H1 (cell line): Measurements from ENCODE around the gene NELL1. TPM values are rescaled to one million over a fixed set of nuclear protein-coding genes. Genes with fewer than 3 reads are reported as not detected.

Experiments used
- CTCF ChIA-PET: fragments of 300-600 bp; sonication (Branson Sonifier 250); formaldehyde crosslinking; loops from one replicate; lab custom pipeline; 2021; ENCODE audit not compliant: partially characterized antibody; lab: Charles Lee
- POLR2A ChIA-PET: fragments of 300-600 bp; sonication (Branson Sonifier 250); formaldehyde crosslinking; loops from one replicate; lab custom pipeline; 2021; ENCODE audit warnings: inconsistent platforms; ENCODE audit not compliant: partially characterized antibody; lab: Charles Lee
- DNase-seq, 2 experiments: peaks; one replicate each; pipeline versions ENCODE4 v3.0.0 to v3.0.0-alpha.2; 2010 to 2022; ENCODE audit warnings: low spot score in 2 of 2, low read depth in 1 of 2, mixed read lengths in 1 of 2
- FAIRE-seq: peaks from 2 replicates; lab custom pipeline; 2011; peaks lifted over from hg19 to GRCh38; lab: Jason Lieb, UNC
- H2AFZ ChIP-seq: 2 replicates; pipeline ENCODE4 v1.8.1; 2012; ENCODE audit warnings: low read length, inconsistent platforms
- H2AK5ac ChIP-seq: 2 replicates; pipeline ENCODE4 v1.6.1; 2013; ENCODE audit warnings: low read depth, low read length
- H2BK120ac ChIP-seq: replicated peaks from 2 replicates; pipeline ENCODE3; 2013; ENCODE audit warnings: low read depth, low read length, inconsistent platforms
- H2BK12ac ChIP-seq: 2 replicates; pipeline ENCODE4 v1.6.1; 2013; ENCODE audit warnings: low read depth, low read length
- H2BK15ac ChIP-seq: 2 replicates; pipeline ENCODE4 v1.6.1; 2013; ENCODE audit warnings: low read length
- H2BK20ac ChIP-seq: 2 replicates; pipeline ENCODE4 v1.6.1; 2013; ENCODE audit warnings: low read length
- H2BK5ac ChIP-seq: 2 replicates; pipeline ENCODE4 v1.6.1; 2013; ENCODE audit warnings: low read depth, low read length
- H3K14ac ChIP-seq: 2 replicates; pipeline ENCODE4 v1.6.1; 2013; ENCODE audit warnings: inconsistent platforms; ENCODE audit not compliant: insufficient read length
- H3K18ac ChIP-seq: 2 replicates; pipeline ENCODE4 v1.6.1; 2013; ENCODE audit warnings: low read length; ENCODE audit errors: extremely low read depth
- H3K23ac ChIP-seq: 2 replicates; pipeline ENCODE4 v1.6.1; 2013; ENCODE audit warnings: inconsistent platforms; ENCODE audit not compliant: insufficient read length
- H3K23me2 ChIP-seq: 2 replicates; pipeline ENCODE4 v1.6.1; 2013; ENCODE audit warnings: low read depth, low read length
- H3K27ac ChIP-seq: 2 replicates; pipeline ENCODE4 v1.6.1; 2011; ENCODE audit warnings: low read depth, low read length, inconsistent platforms
- H3K27me3 ChIP-seq, 4 experiments: replicated peaks in 1 of 4; 1 replicate in 1 of 4; 2 replicates in 3 of 4; pipeline versions ENCODE4 v1.6.1 to v1.8.1; 2011 to 2013; ENCODE audit warnings: low read length in 3 of 4, mild to moderate bottlenecking in 3 of 4, inconsistent platforms in 2 of 4, mixed read lengths in 2 of 4, moderate library complexity in 1 of 4; ENCODE audit not compliant: control insufficient read depth in 3 of 4, insufficient read depth in 3 of 4; ENCODE audit errors: extremely low read depth in 1 of 4
- H3K36me3 ChIP-seq, 4 experiments: 2 replicates each; pipeline versions ENCODE4 v1.6.1 to v1.8.1; 2011 to 2013; ENCODE audit warnings: mild to moderate bottlenecking in 4 of 4, low read length in 3 of 4, moderate library complexity in 2 of 4, control low read depth in 1 of 4, inconsistent platforms in 1 of 4; ENCODE audit not compliant: insufficient read depth in 4 of 4, control insufficient read depth in 2 of 4
- H3K4ac ChIP-seq: replicated peaks from 2 replicates; pipeline ENCODE3; 2013; ENCODE audit warnings: low read length, low read depth, mixed read lengths, inconsistent platforms; ENCODE audit not compliant: insufficient read length
- H3K4me1 ChIP-seq, 4 experiments: replicated peaks in 1 of 4; 1 replicate in 1 of 4; 2 replicates in 3 of 4; pipeline versions ENCODE4 v1.6.1 to v1.8.1; 2011 to 2013; ENCODE audit warnings: low read length in 3 of 4, inconsistent platforms in 2 of 4, mixed read lengths in 1 of 4; ENCODE audit not compliant: insufficient read depth in 4 of 4, control insufficient read depth in 3 of 4
- H3K4me2 ChIP-seq, 2 experiments: 2 replicates each; pipeline versions ENCODE4 v1.6.1 to v1.8.1; 2011 to 2013; ENCODE audit warnings: low read depth in 2 of 2, low read length in 2 of 2, control low read depth in 1 of 2, inconsistent platforms in 1 of 2, mild to moderate bottlenecking in 1 of 2; ENCODE audit not compliant: insufficient read depth in 1 of 2
- H3K4me3 ChIP-seq, 4 experiments: fragments of 200-600, 300-600 bp in 1 of 4; sonication (generic), shearing (Covaris generic), sonication (Bioruptor Twin) in 1 of 4; 2 replicates each; pipeline versions ENCODE4 v1.5.1 to v1.8.1; 2011 to 2016; ENCODE audit warnings: low read length in 4 of 4, low read depth in 3 of 4, control low read depth in 2 of 4, inconsistent platforms in 2 of 4, mild to moderate bottlenecking in 2 of 4, mixed read lengths in 1 of 4, moderate library complexity in 1 of 4; ENCODE audit not compliant: insufficient read depth in 2 of 4; ENCODE audit errors: extremely low read depth in 1 of 4
- H3K56ac ChIP-seq: replicated peaks from 2 replicates; pipeline ENCODE3; 2013; ENCODE audit warnings: low read depth, mild to moderate bottlenecking, mixed read lengths, low read length, inconsistent platforms; ENCODE audit not compliant: insufficient read length
- H3K79me1 ChIP-seq: 2 replicates; pipeline ENCODE4 v1.6.1; 2013; ENCODE audit warnings: low read depth, low read length, control low read depth
- H3K79me2 ChIP-seq, 2 experiments: 2 replicates each; pipeline versions ENCODE4 v1.6.1 to v1.8.1; 2012 to 2013; ENCODE audit warnings: low read length in 2 of 2, mild to moderate bottlenecking in 2 of 2, inconsistent platforms in 1 of 2; ENCODE audit not compliant: insufficient read depth in 2 of 2, control insufficient read depth in 1 of 2
- H3K9ac ChIP-seq, 4 experiments: replicated peaks in 1 of 4; 1 replicate in 1 of 4; 2 replicates in 3 of 4; pipeline versions ENCODE4 v1.6.1 to v1.8.1; 2011 to 2013; ENCODE audit warnings: low read depth in 3 of 4, low read length in 3 of 4, control low read depth in 2 of 4, mild to moderate bottlenecking in 2 of 4, moderate library complexity in 2 of 4, inconsistent platforms in 1 of 4; ENCODE audit errors: extremely low read depth in 1 of 4
- H3K9me3 ChIP-seq, 2 experiments: 2 replicates each; pipeline versions ENCODE4 v1.6.1 to v1.8.1; 2012 to 2013; ENCODE audit warnings: mild to moderate bottlenecking in 2 of 2, moderate library complexity in 2 of 2, control low read depth in 1 of 2, inconsistent platforms in 1 of 2, low read depth in 1 of 2, low read length in 1 of 2, mixed read lengths in 1 of 2; ENCODE audit not compliant: insufficient read depth in 2 of 2
- H4K20me1 ChIP-seq, 2 experiments: replicated peaks in 1 of 2; 2 replicates each; pipeline versions ENCODE3 to v1.8.1; 2011 to 2013; ENCODE audit warnings: inconsistent platforms in 2 of 2, low read length in 2 of 2, mild to moderate bottlenecking in 1 of 2; ENCODE audit not compliant: insufficient read depth in 2 of 2, control insufficient read depth in 1 of 2
- H4K5ac ChIP-seq: 2 replicates; pipeline ENCODE4 v1.6.1; 2013; ENCODE audit warnings: low read length, low read depth, mixed read lengths, inconsistent platforms; ENCODE audit not compliant: insufficient read length
- H4K8ac ChIP-seq: 2 replicates; pipeline ENCODE4 v1.8.0; 2013; ENCODE audit warnings: mild to moderate bottlenecking, moderate library complexity, low read length, inconsistent platforms; ENCODE audit not compliant: insufficient read depth; ENCODE audit errors: extremely low read depth
- H4K91ac ChIP-seq: replicated peaks from 2 replicates; pipeline ENCODE3; 2013; ENCODE audit warnings: low read length, mixed read lengths, inconsistent platforms; ENCODE audit not compliant: insufficient read length
- ATF2 ChIP-seq: IDR thresholded peaks from 2 replicates; pipeline ENCODE4 v1.6.1; 2012; ENCODE audit warnings: low read length, inconsistent platforms
- EGR1 ChIP-seq: IDR thresholded peaks from 2 replicates; pipeline ENCODE4 v1.6.1; 2011; ENCODE audit warnings: low read depth, low read length, borderline replicate concordance
- WGBS, 2 experiments: shearing (Covaris generic) in 1 of 2; methylation state at CpG; one replicate each; pipeline versions ENCODE4 v1.1.6 to v1.1.7; 2013 to 2015; ENCODE audit warnings: low lambda C conversion rate in 2 of 2, mixed read lengths in 2 of 2, inconsistent platforms in 1 of 2, low coverage in 1 of 2, missing lambda C conversion rate in 1 of 2; ENCODE audit not compliant: insufficient replicate concordance in 2 of 2, insufficient coverage in 1 of 2, insufficient read length in 1 of 2; ENCODE audit errors: extremely low coverage in 1 of 2, missing lambda C conversion rate in 1 of 2; 5-methylcytosine and 5-hydroxymethylcytosine counted together
- polyA plus RNA-seq, 7 experiments: library from polyadenylated mRNA; depleted of rRNA in 3 of 7; stranded (reverse) in 5 of 7; unstranded in 2 of 7; fragments of >200 nt in 5 of 7; fragments of 200-250 nt in 2 of 7; gene quantifications; 1 replicate in 5 of 7; 2 replicates in 1 of 7; 4 replicates in 1 of 7; pipeline versions ENCODE4 v1.2.1 to v1.2.3, GENCODE V29; 2011 to 2013; ENCODE audit warnings: missing spikeins in 2 of 7, mixed read lengths in 2 of 7
- total RNA-seq: library from RNA; stranded (reverse); fragmentation: NEBNext Ultra II Directional; extraction: Animal tissue kit (Norgen Biotek cat#: 25700); gene quantifications from 2 replicates; pipeline ENCODE4 v1.2.1, GENCODE V29; 2021

Gene NELL1
- total and polyA plus RNA-seq, 2 of the 8 experiments (the other 6 are each of a cell fraction or from before 2014, with no cell fraction given), result 0.21 TPM; not detected in 1

GRCh38 chr11:20821046-20821445 lies 151.7 kb downstream of the NELL1 start:
- DNase-seq (no peak), FAIRE-seq (no peak)
- Histone ChIP-seq H4K8ac (no peak overlapping the region), H3K4me2 (no peak overlapping the region), H4K20me1 (no peaks in the 10 kb centered on the region), H2AK5ac (no peak overlapping the region), H4K5ac (no peak overlapping the region), H3K14ac (no peak overlapping the region), H4K91ac (no peak overlapping the region), H3K56ac (no peak overlapping the region), H2BK20ac (no peak overlapping the region), H3K18ac (no peak overlapping the region), H3K4ac (no peak overlapping the region), H3K27me3 (no peaks in the 10 kb centered on the region), H3K23ac (no peak overlapping the region), H3K4me1 (no peaks in the 10 kb centered on the region), H3K23me2 (no peaks in the 10 kb centered on the region), H3K36me3 (no peaks in the 10 kb centered on the region), H3K9me3 (no peaks in the 10 kb centered on the region), H2BK15ac (no peak overlapping the region), H2BK120ac (no peak overlapping the region), H2AFZ (no peak overlapping the region), H3K4me3 (no peak overlapping the region), H3K27ac (no peak overlapping the region), H3K79me1 (no peaks in the 10 kb centered on the region), H3K79me2 (no peaks in the 10 kb centered on the region), H2BK12ac (no peak overlapping the region), H2BK5ac (no peak overlapping the region), H3K9ac (no peak overlapping the region)
- 84% methylated on average over 2 of the region's 2 CpGs; no CpG with 5 or more reads in 1 of the 2 experiments for WGBS, 2 experiments
- ChIA-PET CTCF (no interaction called here), POLR2A (no interaction called here)
- no peak for TF ChIP-seq EGR1
- TF ChIP-seq ATF2, result no peak
